ENCODE results near the gene HSPA1B.

The HSPA1B gene

GRCh38 chr6:31862344-31863235, 35.1 kb downstream of the HSPA1B start, which contains the start of gene NEU1 (continued):
- TF ChIP-seq ZNF843 (tag by site-specific recombination; IDR thresholded peaks at IDR 0.05) (peak; percentile 28; the same call in 1 of the 2 replicates), PRDM4 (tag by site-specific recombination; IDR thresholded peaks at IDR 0.05) (peak; percentile 24; the same call in 1 of the 2 replicates), ZXDB (tag by site-specific recombination; IDR thresholded peaks at IDR 0.05) (peak; percentile 82), ZNF394 (tag by site-specific recombination; IDR thresholded peaks at IDR 0.05; ENCODE audit: borderline replicate concordance) (peak; percentile 39; the same call in 1 of the 2 replicates), ZNF707 (tag by site-specific recombination; IDR thresholded peaks at IDR 0.05) (0 out of 2 replicates have a peak, but pooled peaks have one; percentile 48), ZNF292 (tag by site-specific recombination; IDR thresholded peaks at IDR 0.05; ENCODE audit: borderline replicate concordance, low read depth) (no peak), ZNF324 (tag by site-specific recombination; IDR thresholded peaks at IDR 0.05) (0 out of 2 replicates have a peak, but pooled peaks have one; percentile 34), ZNF202 (tag by site-specific recombination; IDR thresholded peaks at IDR 0.05; ENCODE audit: borderline replicate concordance) (no peak), HIC1 (tag by site-specific recombination; IDR thresholded peaks at IDR 0.05) (peak; percentile 85; the same call in 1 of the 2 replicates), ZNF664 (tag by site-specific recombination; IDR thresholded peaks at IDR 0.05) (0 out of 2 replicates have a peak, but pooled peaks have one; percentile 20), MEIS1 (CRISPR knock-in tag; IDR thresholded peaks at IDR 0.05; ENCODE audit: borderline replicate concordance) (no peak), ZNF692 (tag by site-specific recombination; IDR thresholded peaks at IDR 0.05) (peak; percentile 88), ZBTB26 (tag by site-specific recombination; optimal IDR thresholded peaks at IDR 0.05) (peak; percentile 58), ZIC2 (tag by site-specific recombination; IDR thresholded peaks at IDR 0.05) (peak; percentile 81), ZBTB17 (tag by site-specific recombination; IDR thresholded peaks at IDR 0.05) (0 out of 2 replicates have a peak, but pooled peaks have one; percentile 40), ZNF239 (tag by site-specific recombination; IDR thresholded peaks at IDR 0.05) (no peak), ZFP69B (tag by site-specific recombination; IDR thresholded peaks at IDR 0.05) (peak; percentile 76), GLI4 (tag by site-specific recombination; IDR thresholded peaks at IDR 0.05) (peak; percentile 67; the same call in 1 of the 2 replicates), ZNF561 (tag by site-specific recombination; IDR thresholded peaks at IDR 0.05; ENCODE audit: borderline replicate concordance) (peak; percentile 50; the same call in 1 of the 2 replicates), ZNF521 (tag by site-specific recombination; IDR thresholded peaks at IDR 0.05) (no peak), BCL11B (tag by site-specific recombination; IDR thresholded peaks at IDR 0.05; ENCODE audit: low read depth) (peak; percentile 67; the same call in 1 of the 2 replicates), ZNF544 (tag by site-specific recombination; IDR thresholded peaks at IDR 0.05) (no peak), ZNF2 (tag by site-specific recombination; IDR thresholded peaks at IDR 0.05) (0 out of 2 replicates have a peak, but pooled peaks have one; percentile 23)
